ENCODE data around the gene OR2T2. TPM values are rescaled to one million over a fixed set of nuclear protein-coding genes. Genes with fewer than 3 reads are reported as not detected.
"Not testable (repeated sequence)": the region's sequence is repeated elsewhere in the genome, so short reads cannot be mapped to it uniquely, and the experiment has no call there.

The OR2T2 gene
- total and polyA plus RNA-seq, 2 experiments from 2014 or later = not detected

DNA sequence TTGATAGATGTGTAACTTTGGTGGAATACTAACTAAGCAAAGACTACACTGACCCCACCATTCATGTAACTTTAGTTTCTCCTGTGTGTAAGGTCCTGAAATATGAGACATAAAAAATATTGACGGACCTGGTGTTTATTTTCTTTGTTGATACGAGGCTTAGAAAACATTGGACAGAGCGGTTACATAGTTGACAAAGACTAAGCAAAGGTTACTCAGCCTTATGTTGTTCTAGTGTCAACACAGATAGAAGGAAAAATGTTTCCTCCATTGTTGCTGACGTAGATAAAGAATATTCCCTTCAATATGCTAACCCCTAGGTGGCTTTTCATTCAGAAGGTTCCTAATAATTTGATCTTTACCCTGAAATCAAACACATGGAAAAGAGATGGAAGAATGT, 9.6 kb downstream of the OR2T2 start:
- not testable (repeated sequence) for H3F3A ChIP-seq (replicated peaks; ENCODE audit: low read depth); H3K27ac Mint-ChIP-seq; H3K27ac ChIP-seq (ENCODE audit: low read depth); H3K4me2 ChIP-seq; H3K27me3 Mint-ChIP-seq (ENCODE audit: insufficient read depth, low read depth, poor library complexity); H3K4me1 ChIP-seq (ENCODE audit: insufficient read depth); H3K79me2 ChIP-seq (replicated peaks; ENCODE audit: insufficient read depth); H3K4me3 Mint-ChIP-seq; DNase-seq (ENCODE audit: low spot score); H3K36me3 ChIP-seq (ENCODE audit: insufficient read depth); H3K4me1 Mint-ChIP-seq; H3K36me3 Mint-ChIP-seq (ENCODE audit: low read depth); H4K20me1 ChIP-seq (replicated peaks; ENCODE audit: insufficient read depth); ATAC-seq; H3K27me3 ChIP-seq (ENCODE audit: insufficient read depth); H3K4me3 ChIP-seq; H2AFZ ChIP-seq; H3K9me2 ChIP-seq (ENCODE audit: insufficient read depth)
- peaks cover 40% of the 10 kb centered on the region for H3K9me3 Mint-ChIP-seq

DNA sequence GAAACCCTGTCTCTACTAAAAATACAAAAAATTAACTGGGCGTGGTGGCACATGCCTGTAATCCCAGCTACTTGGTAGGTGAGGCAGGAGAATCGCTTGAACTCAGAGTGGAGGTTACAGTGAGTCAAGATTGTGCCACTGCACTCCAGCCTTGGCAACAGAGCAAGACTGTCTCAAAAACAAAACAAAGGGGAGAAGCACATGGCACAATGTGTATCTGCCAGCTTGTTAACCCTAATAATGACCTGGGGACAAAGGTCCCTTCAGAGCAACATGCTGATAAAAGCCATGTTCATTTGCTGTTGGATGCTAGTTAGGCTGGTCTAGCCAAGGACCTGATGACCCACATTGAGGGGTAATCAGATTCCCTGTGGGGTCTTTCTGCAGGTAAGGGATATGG, 11.2 kb downstream of the OR2T2 start:
- H3K9me2 ChIP-seq (ENCODE audit: insufficient read depth); H3K27ac Mint-ChIP-seq; H4K20me1 ChIP-seq (replicated peaks; ENCODE audit: insufficient read depth); H3K4me1 Mint-ChIP-seq; H3K36me3 ChIP-seq (ENCODE audit: insufficient read depth); H2AFZ ChIP-seq; H3K4me3 ChIP-seq; DNase-seq (ENCODE audit: low spot score); H3K4me2 ChIP-seq; H3K27me3 Mint-ChIP-seq (ENCODE audit: insufficient read depth, low read depth, poor library complexity); H3K27ac ChIP-seq (ENCODE audit: low read depth); H3F3A ChIP-seq (replicated peaks; ENCODE audit: low read depth); H3K4me1 ChIP-seq (ENCODE audit: insufficient read depth); H3K4me3 Mint-ChIP-seq; H3K79me2 ChIP-seq (replicated peaks; ENCODE audit: insufficient read depth); H3K36me3 Mint-ChIP-seq (ENCODE audit: low read depth); ATAC-seq; H3K27me3 ChIP-seq (ENCODE audit: insufficient read depth): not testable (repeated sequence)
- peaks cover 47% of the 10 kb centered on the region for H3K9me3 Mint-ChIP-seq

DNA sequence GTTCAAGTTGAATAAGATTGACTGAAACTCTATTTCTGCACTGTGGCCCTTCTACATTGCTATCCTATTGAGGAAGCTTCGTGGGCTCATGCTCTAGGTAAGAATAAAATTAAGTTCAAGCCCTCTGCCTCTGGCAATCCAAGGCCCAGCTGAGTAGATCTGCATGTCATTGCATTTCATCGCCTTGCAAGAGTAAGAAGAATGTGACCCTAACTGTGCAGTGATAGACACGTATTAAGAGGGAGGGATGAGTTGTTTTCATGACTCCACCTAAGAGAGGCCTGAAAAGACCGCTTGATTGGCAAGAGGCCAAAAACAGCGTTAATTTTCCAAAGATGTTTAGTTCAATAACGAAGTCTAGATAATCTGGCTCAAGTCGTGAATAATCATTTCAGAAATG, 13.7 kb downstream of the OR2T2 start:
- not testable (repeated sequence) for H4K20me1 ChIP-seq (replicated peaks; ENCODE audit: insufficient read depth); H3F3A ChIP-seq (replicated peaks; ENCODE audit: low read depth); H3K27me3 Mint-ChIP-seq (ENCODE audit: insufficient read depth, low read depth, poor library complexity); H3K9me2 ChIP-seq (ENCODE audit: insufficient read depth); H3K79me2 ChIP-seq (replicated peaks; ENCODE audit: insufficient read depth); H3K4me2 ChIP-seq; H3K4me3 Mint-ChIP-seq; ATAC-seq; H3K27ac ChIP-seq (ENCODE audit: low read depth); H3K36me3 ChIP-seq (ENCODE audit: insufficient read depth); H3K27me3 ChIP-seq (ENCODE audit: insufficient read depth); H3K4me1 ChIP-seq (ENCODE audit: insufficient read depth); H3K36me3 Mint-ChIP-seq (ENCODE audit: low read depth); H2AFZ ChIP-seq; H3K27ac Mint-ChIP-seq; H3K4me3 ChIP-seq; DNase-seq (ENCODE audit: low spot score); H3K4me1 Mint-ChIP-seq
- H3K9me3 Mint-ChIP-seq = peaks cover 60% of the 10 kb centered on the region

DNA sequence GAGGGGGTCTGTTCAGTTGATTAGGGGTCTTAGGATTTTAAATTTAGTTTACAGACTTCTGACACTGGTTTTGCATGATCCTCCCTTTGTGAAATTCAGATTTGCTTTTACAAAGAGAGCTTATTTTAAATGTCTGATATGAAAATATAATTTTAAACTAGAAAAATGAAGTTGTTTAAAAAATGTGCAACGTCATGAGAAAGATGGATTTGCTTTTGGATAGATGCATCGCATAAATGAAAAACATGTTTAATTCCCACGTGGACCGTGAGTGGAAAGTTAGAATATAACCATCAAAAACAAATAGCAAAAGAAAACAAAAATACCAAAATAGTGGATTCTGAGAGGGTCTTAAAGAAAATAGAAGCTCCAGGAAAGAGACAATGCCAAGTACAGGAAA, 25.7 kb downstream of the OR2T2 start:
- Histone ChIP-seq H3K4me1 (ENCODE audit: insufficient read depth) (no peaks in the 10 kb centered on the region), H3K79me2 (replicated peaks; ENCODE audit: insufficient read depth) (no peaks in the 10 kb centered on the region), H3F3A (replicated peaks; ENCODE audit: low read depth) (no peaks in the 10 kb centered on the region), H3K4me3 (no peak overlapping the region), H2AFZ (no peak overlapping the region), H3K9me2 (ENCODE audit: insufficient read depth) (no peaks in the 10 kb centered on the region), H3K4me2 (no peak overlapping the region), H3K27ac (ENCODE audit: low read depth) (no peak overlapping the region), H4K20me1 (replicated peaks; ENCODE audit: insufficient read depth) (no peaks in the 10 kb centered on the region), H3K27me3 (ENCODE audit: insufficient read depth) (no peaks in the 10 kb centered on the region), H3K36me3 (ENCODE audit: insufficient read depth) (no peaks in the 10 kb centered on the region)
- no peak for ATAC-seq
- Mint-ChIP-seq H3K27ac (no peak overlapping the region), H3K27me3 (ENCODE audit: insufficient read depth, low read depth, poor library complexity) (peaks cover 3% of the 10 kb centered on the region), H3K4me1 (no peaks in the 10 kb centered on the region), H3K4me3 (no peak overlapping the region), H3K36me3 (ENCODE audit: low read depth) (peaks cover 21% of the 10 kb centered on the region), H3K9me3 (peaks cover 69% of the 10 kb centered on the region)
- DNase-seq (ENCODE audit: low spot score) = no peak
- TF ChIP-seq ZNF114 (CRISPR knock-in tag; IDR thresholded peaks at IDR 0.05) (no peak), POLR2AphosphoS5 (IDR thresholded peaks at IDR 0.05; ENCODE audit: low read depth) (no peak), NANOG (IDR thresholded peaks at IDR 0.05; ENCODE audit: borderline replicate concordance) (no peak)
- TF ChIP-seq, protein P1, sequence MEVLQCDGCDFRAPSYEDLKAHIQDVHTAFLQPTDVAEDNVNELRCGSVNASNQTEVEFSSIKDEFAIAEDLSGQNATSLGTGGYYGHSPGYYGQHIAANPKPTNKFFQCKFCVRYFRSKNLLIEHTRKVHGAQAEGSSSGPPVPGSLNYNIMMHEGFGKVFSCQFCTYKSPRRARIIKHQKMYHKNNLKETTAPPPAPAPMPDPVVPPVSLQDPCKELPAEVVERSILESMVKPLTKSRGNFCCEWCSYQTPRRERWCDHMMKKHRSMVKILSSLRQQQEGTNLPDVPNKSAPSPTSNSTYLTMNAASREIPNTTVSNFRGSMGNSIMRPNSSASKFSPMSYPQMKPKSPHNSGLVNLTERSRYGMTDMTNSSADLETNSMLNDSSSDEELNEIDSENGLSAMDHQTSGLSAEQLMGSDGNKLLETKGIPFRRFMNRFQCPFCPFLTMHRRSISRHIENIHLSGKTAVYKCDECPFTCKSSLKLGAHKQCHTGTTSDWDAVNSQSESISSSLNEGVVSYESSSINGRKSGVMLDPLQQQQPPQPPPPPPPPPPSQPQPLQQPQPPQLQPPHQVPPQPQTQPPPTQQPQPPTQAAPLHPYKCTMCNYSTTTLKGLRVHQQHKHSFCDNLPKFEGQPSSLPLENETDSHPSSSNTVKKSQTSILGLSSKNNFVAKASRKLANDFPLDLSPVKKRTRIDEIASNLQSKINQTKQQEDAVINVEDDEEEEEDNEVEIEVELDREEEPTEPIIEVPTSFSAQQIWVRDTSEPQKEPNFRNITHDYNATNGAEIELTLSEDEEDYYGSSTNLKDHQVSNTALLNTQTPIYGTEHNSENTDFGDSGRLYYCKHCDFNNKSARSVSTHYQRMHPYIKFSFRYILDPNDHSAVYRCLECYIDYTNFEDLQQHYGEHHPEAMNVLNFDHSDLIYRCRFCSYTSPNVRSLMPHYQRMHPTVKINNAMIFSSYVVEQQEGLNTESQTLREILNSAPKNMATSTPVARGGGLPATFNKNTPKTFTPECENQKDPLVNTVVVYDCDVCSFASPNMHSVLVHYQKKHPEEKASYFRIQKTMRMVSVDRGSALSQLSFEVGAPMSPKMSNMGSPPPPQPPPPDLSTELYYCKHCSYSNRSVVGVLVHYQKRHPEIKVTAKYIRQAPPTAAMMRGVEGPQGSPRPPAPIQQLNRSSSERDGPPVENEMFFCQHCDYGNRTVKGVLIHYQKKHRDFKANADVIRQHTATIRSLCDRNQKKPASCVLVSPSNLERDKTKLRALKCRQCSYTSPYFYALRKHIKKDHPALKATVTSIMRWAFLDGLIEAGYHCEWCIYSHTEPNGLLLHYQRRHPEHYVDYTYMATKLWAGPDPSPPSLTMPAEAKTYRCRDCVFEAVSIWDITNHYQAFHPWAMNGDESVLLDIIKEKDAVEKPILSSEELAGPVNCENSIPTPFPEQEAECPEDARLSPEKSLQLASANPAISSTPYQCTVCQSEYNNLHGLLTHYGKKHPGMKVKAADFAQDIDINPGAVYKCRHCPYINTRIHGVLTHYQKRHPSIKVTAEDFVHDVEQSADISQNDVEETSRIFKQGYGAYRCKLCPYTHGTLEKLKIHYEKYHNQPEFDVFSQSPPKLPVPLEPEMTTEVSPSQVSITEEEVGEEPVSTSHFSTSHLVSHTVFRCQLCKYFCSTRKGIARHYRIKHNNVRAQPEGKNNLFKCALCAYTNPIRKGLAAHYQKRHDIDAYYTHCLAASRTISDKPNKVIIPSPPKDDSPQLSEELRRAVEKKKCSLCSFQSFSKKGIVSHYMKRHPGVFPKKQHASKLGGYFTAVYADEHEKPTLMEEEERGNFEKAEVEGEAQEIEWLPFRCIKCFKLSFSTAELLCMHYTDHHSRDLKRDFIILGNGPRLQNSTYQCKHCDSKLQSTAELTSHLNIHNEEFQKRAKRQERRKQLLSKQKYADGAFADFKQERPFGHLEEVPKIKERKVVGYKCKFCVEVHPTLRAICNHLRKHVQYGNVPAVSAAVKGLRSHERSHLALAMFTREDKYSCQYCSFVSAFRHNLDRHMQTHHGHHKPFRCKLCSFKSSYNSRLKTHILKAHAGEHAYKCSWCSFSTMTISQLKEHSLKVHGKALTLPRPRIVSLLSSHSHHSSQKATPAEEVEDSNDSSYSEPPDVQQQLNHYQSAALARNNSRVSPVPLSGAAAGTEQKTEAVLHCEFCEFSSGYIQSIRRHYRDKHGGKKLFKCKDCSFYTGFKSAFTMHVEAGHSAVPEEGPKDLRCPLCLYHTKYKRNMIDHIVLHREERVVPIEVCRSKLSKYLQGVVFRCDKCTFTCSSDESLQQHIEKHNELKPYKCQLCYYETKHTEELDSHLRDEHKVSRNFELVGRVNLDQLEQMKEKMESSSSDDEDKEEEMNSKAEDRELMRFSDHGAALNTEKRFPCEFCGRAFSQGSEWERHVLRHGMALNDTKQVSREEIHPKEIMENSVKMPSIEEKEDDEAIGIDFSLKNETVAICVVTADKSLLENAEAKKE (CRISPR knock-in tag; IDR thresholded peaks at IDR 0.05) = no peak
- TF ChIP-seq, protein P2, sequence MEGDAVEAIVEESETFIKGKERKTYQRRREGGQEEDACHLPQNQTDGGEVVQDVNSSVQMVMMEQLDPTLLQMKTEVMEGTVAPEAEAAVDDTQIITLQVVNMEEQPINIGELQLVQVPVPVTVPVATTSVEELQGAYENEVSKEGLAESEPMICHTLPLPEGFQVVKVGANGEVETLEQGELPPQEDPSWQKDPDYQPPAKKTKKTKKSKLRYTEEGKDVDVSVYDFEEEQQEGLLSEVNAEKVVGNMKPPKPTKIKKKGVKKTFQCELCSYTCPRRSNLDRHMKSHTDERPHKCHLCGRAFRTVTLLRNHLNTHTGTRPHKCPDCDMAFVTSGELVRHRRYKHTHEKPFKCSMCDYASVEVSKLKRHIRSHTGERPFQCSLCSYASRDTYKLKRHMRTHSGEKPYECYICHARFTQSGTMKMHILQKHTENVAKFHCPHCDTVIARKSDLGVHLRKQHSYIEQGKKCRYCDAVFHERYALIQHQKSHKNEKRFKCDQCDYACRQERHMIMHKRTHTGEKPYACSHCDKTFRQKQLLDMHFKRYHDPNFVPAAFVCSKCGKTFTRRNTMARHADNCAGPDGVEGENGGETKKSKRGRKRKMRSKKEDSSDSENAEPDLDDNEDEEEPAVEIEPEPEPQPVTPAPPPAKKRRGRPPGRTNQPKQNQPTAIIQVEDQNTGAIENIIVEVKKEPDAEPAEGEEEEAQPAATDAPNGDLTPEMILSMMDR (conservative IDR thresholded peaks at IDR 0.05; ENCODE audit: low read depth in 2 of 2) = no peak
